HG03442 (cell line): ENCODE measurements around the gene CHDH.

Experiments
- ATAC-seq: cut with Tn5 transposase; IDR thresholded peaks from one replicate; pipeline ENCODE4 v1.9.1; 2021; ENCODE audit warnings: mild to moderate bottlenecking, moderate library complexity; ENCODE audit not compliant: unreplicated experiment

Gene CHDH

GRCh38 chr3:53850895-53851294 is 4.7 kb upstream of the CHDH start:
- ATAC-seq = no peak

- ATAC-seq = no peak
These were observed 3.7 kb upstream of the CHDH start for GRCh38 chr3:53849916-53850315.

GRCh38 chr3:53846851-53847155 is 584 bp upstream of the CHDH start:
- no peak for ATAC-seq

- ATAC-seq = peak; percentile 13
These were observed 412 bp downstream of the CHDH start for GRCh38 chr3:53845881-53846133.

- ATAC-seq = no peak
These were observed 927 bp downstream of the CHDH start for GRCh38 chr3:53845103-53845880.

GRCh38 chr3:53844262-53845102 is 1.7 kb downstream of the CHDH start:
- ATAC-seq = no peak

- peak; percentile 33 for ATAC-seq
These were observed 2.7 kb downstream of the CHDH start for GRCh38 chr3:53843195-53844177.

GRCh38 chr3:53842436-53843194 is 3.6 kb downstream of the CHDH start:
- no peak for ATAC-seq

- ATAC-seq = no peak
These were observed 4.9 kb downstream of the CHDH start for GRCh38 chr3:53841296-53841695.

GRCh38 chr3:53837331-53837730 is 8.9 kb downstream of the CHDH start:
- ATAC-seq = no peak

- ATAC-seq = no peak
These were observed 9.9 kb downstream of the CHDH start for GRCh38 chr3:53836084-53836872.

GRCh38 chr3:53835257-53835656 is 11.0 kb downstream of the CHDH start:
- no peak for ATAC-seq

GRCh38 chr3:53834429-53835095 is 11.7 kb downstream of the CHDH start:
- ATAC-seq = no peak

GRCh38 chr3:53833700-53834099 is 12.5 kb downstream of the CHDH start:
- ATAC-seq = no peak

- no peak for ATAC-seq
These were observed 13.1 kb downstream of the CHDH start for GRCh38 chr3:53833053-53833645.

GRCh38 chr3:53830944-53831343 is 15.3 kb downstream of the CHDH start:
- no peak for ATAC-seq

- ATAC-seq = no peak
These were observed 16.6 kb downstream of the CHDH start for GRCh38 chr3:53829605-53830004.

- no peak for ATAC-seq
These were observed 17.6 kb downstream of the CHDH start for GRCh38 chr3:53828581-53828980.

- no peak for ATAC-seq
These were observed 20.2 kb downstream of the CHDH start for GRCh38 chr3:53826048-53826447.
